ENCODE results near the gene BTBD6.

GRCh38 chr14:105257464-105257863 is 9.1 kb downstream of the BTBD6 start:
- TF ChIP-seq EP300 (IDR thresholded peaks at IDR 0.05) (no peak), CTCF (IDR thresholded peaks at IDR 0.05) (no peak), POLR2A (IDR thresholded peaks at IDR 0.05) (no peak)

Measured in ovary (tissue), 3 donors.